Tibial nerve (tissue), 4 donors: Measurements from ENCODE around the gene ATP13A5.

Source experiments
- CTCF ChIP-seq, 5 experiments: fragments of 200-600 bp in 3 of 5; fragments of 450-650 bp in 2 of 5; sonication (generic) in 3 of 5; IDR thresholded peaks; one replicate each; pipeline ENCODE4 v1.5.1; 2016 to 2019; ENCODE audit warnings: antibody characterized with exemption in 5 of 5, mild to moderate bottlenecking in 3 of 5, moderate library complexity in 2 of 5
- EP300 ChIP-seq, 2 donors: sonication (generic); formaldehyde crosslinking; IDR thresholded peaks; one replicate each; pipeline ENCODE4 v1.6.1; 2017; ENCODE audit warnings: antibody characterized with exemption in 2 of 2, mild to moderate bottlenecking in 1 of 2

- TF ChIP-seq CTCF (IDR thresholded peaks at IDR 0.05) (no peak), EP300 (IDR thresholded peaks at IDR 0.05) (no peak)
These were observed 129.6 kb downstream of the ATP13A5 start for GRCh38 chr3:193248848-193249468.
